ENCODE results near the gene PDXP. TPM values are rescaled to one million over a fixed set of nuclear protein-coding genes. Genes with fewer than 3 reads are reported as not detected.

The PDXP gene
- total and polyA plus RNA-seq, 8 donors, result 3.6 to 16.3 (median 5.4) TPM

- ATAC-seq, result no peak
- no peaks in the 10 kb centered on the region for H3K27me3 ChIP-seq
These were observed 5.1 kb downstream of the PDXP start for GRCh38 chr22:37663521-37664140.

GRCh38 chr22:37664249-37665101 is 6.0 kb downstream of the PDXP start:
- H3K4me3 ChIP-seq, result no peak overlapping the region
- no peaks in the 10 kb centered on the region for H3K27me3 ChIP-seq
- TF ChIP-seq CTCF (IDR thresholded peaks at IDR 0.05), result no peak
- no peak for FAIRE-seq
- H3K27ac ChIP-seq, result no peak overlapping the region
- H3K36me3 ChIP-seq, result peaks cover 0 to 3% (median 0%) of the 10 kb centered on the region in 3 donors
- H3K4me1 ChIP-seq, result peaks cover 0 to 9% (median 0%) of the 10 kb centered on the region in 3 donors
- intact Hi-C loops (cut with DNase I), result no loop called here
- WGBS, 2 donors, result 54 to 65% methylated on average over 16 of the region's 16 CpGs
- peak in 1 of 6 donors; percentile 12 for DNase-seq
- peak in 1 of 4 donors; percentile 11 for ATAC-seq
- H3K9me3 ChIP-seq, result no peaks in the 10 kb centered on the region

More at GRCh38 chr22:37663521-37664140, 5.1 kb downstream of the PDXP start:
- WGBS, 2 donors, result 82% methylated on average over 16 of the region's 16 CpGs
- H3K9me3 ChIP-seq, result no peaks in the 10 kb centered on the region
- H3K36me3 ChIP-seq, result peaks cover 0 to 3% (median 0%) of the 10 kb centered on the region in 3 donors
- no peak overlapping the region for H3K27ac ChIP-seq
- DNase-seq, result no peak
- intact Hi-C loops (cut with DNase I), result no loop called here
- peaks cover 0 to 11% (median 0%) of the 10 kb centered on the region in 3 donors for H3K4me1 ChIP-seq
- no peak for FAIRE-seq
- no peak overlapping the region for H3K4me3 ChIP-seq
- TF ChIP-seq CTCF (IDR thresholded peaks at IDR 0.05), result no peak

GRCh38 chr22:37665487-37665886 is 7.0 kb downstream of the PDXP start:
- Histone ChIP-seq H3K27ac (no peak overlapping the region), H3K27me3 (no peaks in the 10 kb centered on the region), H3K4me3 (no peak overlapping the region), H3K9me3 (no peaks in the 10 kb centered on the region), H3K36me3 (peaks cover 0 to 3% (median 0%) of the 10 kb centered on the region in 3 donors), H3K4me1 (peaks cover 0 to 3% (median 0%) of the 10 kb centered on the region in 3 donors)
- DNase-seq (peak in 1 of 6 donors; percentile 27), ATAC-seq (no peak), FAIRE-seq (no peak)
- WGBS, 2 donors, result 93 to 94% methylated on average over 24 of the region's 24 CpGs
- TF ChIP-seq CTCF (IDR thresholded peaks at IDR 0.05), result no peak
- intact Hi-C loops (cut with DNase I), result no loop called here

- H3K9me3 ChIP-seq, result no peaks in the 10 kb centered on the region
- H3K4me1 ChIP-seq, result peaks cover 0 to 4% (median 3%) of the 10 kb centered on the region in 3 donors
- peaks cover 0 to 3% (median 0%) of the 10 kb centered on the region in 3 donors for H3K36me3 ChIP-seq
- no peak overlapping the region for H3K4me3 ChIP-seq
- intact Hi-C loops (cut with DNase I), result no loop called here
- no peak overlapping the region for H3K27ac ChIP-seq
- ATAC-seq (no peak), FAIRE-seq (no peak), DNase-seq (no peak)
- no peaks in the 10 kb centered on the region for H3K27me3 ChIP-seq
- 64 to 82% methylated on average over 6 of the region's 6 CpGs for WGBS, 2 donors
- TF ChIP-seq CTCF (IDR thresholded peaks at IDR 0.05), result no peak
These were observed 11.1 kb downstream of the PDXP start for GRCh38 chr22:37669586-37669985.

Measured in pancreas (tissue), 10 donors.